GM19239 (cell line): ENCODE data around the gene C1orf198.

ENCODE experiments used
- DNase-seq: peaks from one replicate; pipeline ENCODE4 v3.0.0; 2011; ENCODE audit warnings: low spot score; ENCODE audit not compliant: insufficient read length
- FAIRE-seq: peaks from 2 replicates; lab custom pipeline; 2011; peaks lifted over from hg19 to GRCh38; lab: Jason Lieb, UNC

The C1orf198 gene

DNA sequence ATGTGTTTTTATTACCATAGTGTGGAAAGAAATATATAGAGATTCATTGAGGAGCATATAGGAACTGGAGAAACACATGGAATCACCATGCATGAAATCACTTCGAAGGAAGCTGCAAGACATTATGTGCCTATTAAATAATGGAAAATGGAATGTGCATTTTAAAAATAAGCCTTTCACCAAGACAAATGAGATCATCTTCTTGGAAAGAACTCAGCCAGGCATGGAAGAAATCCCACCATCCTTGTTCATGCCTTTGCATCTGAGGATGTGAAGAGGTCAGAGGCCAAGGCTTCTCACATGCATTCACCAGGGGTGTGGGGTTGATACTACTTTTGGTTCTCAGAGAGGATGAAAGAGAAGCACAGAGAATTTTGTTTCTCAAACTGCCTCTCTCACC lies 50.0 kb downstream of the C1orf198 start:
- DNase-seq (no peak), FAIRE-seq (no peak)

DNA sequence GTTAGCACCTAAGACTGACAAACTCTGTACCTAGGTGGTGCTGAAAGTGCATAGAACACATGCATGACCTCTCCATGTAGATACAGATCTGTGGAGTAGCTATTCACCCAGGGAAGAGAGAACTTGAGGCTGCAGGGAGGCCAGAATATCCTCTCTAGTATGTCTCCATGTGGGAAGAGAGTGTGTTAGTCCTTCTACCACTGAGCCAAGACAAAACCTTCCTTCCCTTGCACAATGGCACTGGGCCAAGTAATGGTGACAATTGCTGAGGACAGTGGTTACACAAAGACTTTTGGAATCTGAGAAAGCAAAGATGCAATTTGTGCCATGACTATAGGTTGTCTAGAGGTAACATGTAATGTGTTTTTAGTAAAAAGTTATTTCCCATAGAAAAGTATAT lies 52.3 kb downstream of the C1orf198 start:
- DNase-seq (no peak), FAIRE-seq (no peak)

DNA sequence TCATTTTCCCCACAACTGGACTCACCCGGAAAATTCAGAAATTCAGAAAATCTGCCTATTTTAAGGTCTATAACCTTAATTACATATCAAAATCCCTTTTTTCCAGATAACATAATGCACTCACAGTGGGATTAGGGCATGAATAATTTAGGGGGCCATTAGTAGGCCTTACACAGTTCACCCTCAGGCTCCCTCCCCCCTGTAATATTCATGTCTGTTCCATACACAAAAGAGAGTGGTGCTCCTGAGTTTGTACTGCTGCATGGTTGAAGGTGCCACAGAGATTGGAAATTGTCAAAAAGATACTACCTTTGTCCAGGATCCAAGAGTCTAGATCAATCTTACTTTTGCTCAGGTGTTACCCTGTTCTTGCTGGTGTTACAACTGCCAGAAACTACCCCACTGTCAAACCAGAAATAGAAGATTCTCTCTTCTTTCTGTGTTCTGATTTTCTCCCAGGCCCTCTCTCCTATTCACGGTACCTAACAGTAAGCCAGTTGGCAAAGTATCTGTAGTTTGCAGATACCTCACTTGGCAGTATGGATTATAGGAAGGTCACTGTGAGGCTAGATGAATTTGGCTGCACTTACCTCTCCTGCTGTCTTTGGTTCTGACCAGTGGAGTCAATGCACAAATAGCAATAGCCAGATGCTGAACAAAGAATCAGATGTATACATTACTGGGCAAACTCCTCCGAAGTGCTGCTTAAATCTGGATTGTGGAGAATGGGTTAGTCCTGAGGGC lies 53.2 kb downstream of the C1orf198 start:
- DNase-seq = no peak
- FAIRE-seq = no peak

DNA sequence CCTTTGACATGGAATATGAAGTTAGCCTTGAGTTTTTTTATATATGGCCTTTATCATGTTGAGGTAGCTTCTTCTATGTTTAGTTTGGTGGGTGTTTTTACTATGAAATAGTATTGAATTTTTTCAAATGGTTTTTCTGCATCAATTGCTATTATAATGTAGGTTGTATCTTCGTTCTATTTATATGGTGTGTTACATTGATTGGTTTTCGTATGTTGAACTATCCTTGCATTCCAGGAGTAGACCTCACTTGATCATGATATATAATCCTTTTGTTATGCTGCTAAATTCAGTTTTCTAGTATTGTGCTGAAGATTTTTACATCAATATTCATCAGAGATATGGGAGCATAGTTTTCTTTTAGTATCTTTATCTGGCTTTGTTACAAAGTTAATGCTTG lies 55.8 kb downstream of the C1orf198 start:
- DNase-seq (no peak), FAIRE-seq (no peak)

DNA sequence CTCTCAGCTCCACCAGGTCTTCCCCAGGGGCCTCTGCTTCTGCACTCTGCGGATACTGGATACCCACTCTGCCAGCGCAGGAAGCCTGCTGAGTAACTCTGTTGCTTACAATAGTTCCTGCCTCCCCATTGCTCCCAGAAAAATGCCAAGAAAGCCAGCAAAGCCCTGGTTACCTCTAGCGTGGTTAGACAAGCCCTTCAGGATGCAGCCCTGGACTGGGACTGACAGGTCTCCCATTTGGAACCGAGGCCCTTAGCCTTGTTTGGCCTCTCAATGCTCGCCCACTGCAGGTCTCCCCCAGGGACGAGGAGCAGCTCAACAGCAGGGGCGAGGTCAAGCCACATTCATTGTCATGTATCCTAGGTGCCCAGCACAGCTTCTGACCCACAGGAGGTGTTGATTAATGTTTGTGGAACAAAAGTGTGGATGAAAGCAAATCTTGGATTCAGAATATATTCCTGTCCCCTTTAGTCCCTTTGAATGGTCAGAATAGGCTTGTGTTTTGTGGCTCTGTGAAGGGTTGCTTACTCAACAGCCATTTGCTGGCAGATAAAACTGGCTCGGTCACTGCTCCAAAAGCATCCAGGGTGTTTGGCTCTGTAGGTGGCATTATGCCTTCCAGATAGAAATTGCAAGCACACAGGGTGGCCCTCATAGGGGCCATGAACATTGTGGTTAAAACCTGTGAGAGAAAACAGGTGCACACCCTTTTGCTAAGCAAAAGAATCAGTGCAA lies 58.9 kb downstream of the C1orf198 start:
- DNase-seq (no peak), FAIRE-seq (no peak)

DNA sequence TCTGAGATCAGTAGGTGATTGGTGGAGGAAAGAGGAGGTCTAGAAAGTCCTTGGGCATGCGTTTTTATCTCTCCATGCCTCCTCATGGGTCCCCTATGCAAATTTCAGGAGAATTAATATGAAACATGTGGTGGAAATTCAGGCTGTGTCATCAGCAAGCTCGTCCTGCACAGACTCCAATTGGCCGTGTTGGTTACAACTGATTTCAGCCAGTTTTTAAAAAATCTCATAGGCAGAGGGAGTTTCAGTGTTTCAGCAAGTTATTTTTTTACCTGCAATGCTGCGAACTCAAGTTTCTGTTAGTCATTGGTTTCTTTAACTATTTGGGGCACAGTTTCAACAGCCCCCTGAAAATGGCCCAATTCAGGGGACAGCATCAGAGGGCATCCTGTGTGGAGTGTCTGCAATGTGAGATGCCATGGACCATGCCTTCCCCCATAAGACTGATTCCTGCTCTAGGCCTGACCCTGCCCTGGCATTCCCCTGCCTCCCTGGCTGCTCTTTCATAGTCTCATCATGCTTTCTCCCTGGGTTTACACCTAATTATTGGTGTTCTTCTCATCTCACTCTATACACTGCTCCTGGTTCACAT lies 59.9 kb downstream of the C1orf198 start:
- FAIRE-seq (no peak), DNase-seq (no peak)

DNA sequence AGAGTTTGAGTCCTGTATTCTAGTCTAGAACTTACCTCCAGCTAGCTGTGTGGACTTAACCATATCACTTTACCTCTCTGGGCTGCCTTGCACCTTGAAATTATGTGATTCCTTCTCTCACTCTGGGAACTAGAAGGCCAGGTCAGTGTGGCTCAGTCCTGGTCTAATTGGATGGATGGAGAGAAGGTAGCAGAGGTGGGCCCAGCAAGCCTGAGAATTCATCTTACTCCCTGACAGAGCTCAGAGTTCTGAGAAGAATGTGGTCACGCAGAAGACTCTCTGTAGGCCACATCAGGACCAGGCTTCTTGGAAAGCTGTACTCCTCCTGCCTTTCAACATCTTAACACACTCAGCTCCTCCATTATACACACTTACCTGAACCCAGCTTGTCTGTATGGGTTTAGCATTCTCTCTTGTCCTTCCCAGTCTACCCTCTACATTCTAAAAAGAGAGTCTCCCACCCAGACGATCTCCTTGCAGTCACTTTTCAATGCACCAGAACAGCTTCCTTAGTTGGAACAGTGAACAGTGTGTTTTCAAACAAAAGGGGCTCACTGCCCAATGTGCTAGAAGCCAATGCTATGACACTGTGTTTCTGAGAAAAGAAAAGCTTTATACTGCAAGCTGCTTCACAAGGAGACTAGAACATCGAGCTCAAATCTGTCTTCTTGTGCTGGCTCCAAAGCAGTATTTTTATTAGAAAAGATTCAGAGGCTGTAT lies 60.6 kb downstream of the C1orf198 start:
- FAIRE-seq (no peak), DNase-seq (no peak)

DNA sequence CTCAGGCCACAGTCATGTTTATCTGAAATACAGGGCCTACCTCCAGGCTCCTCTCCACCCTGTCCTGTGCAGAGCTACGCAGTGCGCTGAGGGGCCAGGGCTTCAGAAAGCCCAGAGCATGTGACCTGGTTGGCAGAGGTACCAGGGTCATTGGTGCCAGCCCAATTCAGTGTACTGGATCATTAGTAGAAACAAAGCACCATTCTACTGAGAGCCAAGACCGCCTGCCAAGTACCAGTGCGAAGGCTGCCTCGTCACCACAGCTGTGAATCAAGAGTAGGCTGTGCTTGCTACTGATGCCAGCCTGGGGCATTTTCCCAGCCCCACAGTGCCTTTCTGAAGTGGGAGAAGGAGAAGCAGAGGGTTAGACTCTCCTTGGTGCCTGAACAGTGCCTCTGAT lies 61.3 kb downstream of the C1orf198 start:
- no peak for DNase-seq
- no peak for FAIRE-seq

DNA sequence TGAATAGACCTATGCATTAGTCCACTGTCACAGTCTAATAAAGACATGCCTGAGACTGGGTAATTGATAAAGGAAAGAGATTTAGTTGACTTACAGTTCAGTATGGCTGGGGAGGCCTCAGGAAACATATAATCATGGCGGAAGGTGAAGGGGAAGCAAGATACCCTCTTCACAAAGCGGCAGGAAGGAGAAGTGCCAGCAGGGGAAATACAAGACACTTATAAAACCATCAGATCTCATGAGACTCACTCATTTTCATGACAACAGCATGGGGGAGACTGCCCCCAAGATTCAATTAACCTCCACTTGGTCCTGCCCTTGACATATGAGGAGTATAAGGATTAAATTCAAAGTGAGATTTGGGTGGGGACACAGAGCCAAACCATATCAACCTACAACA lies 61.8 kb downstream of the C1orf198 start:
- FAIRE-seq (no peak), DNase-seq (no peak)

DNA sequence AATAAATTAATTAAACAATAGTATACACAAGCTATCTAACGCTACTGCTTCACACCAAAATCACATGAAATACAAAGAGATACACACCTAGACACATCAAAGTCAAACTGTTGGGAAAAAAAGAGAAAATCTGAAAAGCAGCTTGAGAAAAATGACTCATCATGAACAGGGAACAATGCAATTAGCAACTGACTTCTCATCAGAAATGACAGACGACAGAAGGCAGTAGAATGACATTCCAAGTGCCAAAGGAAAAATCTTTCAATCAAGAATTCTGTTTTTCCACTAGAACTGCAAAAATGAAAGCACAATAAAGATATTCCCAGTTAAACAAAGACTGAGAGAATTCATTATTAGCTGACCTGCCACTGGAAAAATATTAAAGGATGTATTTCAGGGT lies 63.9 kb downstream of the C1orf198 start:
- no peak for FAIRE-seq
- no peak for DNase-seq

DNA sequence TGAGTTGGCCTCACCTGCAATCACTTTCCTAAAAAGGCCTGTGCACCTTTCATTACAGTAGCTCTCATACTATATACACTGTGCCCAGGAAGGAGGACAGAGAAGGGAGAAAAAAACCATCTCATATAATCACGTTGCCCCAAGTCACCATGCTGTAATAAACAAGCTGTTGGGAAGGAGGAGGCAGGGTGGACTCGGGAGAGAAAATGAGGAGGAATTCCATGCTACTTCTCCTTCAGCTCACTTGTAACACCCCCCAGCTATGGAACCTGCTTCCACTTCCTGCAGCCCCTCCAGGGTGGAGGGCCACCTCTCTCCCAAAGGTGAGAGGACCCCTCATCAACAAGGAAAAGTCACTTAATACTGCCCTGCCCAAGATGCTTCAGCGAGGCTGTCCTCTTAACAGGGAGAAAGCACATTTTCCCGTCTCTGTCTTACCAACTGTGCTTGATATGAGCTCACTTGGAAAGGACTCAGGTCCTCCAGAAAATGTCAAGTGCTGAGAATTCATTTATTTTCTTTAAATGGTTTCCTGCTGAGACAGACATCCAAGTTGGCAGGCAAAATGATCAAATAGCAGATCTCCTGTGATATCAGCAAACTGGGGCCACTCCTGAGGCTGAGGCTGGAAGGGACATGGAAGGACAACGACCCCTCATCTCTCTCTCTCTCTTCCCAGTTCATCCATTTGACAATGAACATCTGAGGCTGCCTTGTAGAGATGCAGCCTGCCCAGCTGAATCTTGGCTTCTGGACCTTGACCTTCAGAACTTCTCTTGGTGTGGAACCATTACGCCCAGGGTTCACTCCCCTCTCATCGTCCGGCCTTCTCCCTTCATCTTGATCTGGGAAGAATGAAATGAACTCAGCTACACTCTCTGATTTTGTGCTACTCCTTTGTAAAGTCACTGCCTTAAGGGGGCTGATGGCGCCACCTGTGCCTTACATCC lies 67.2 kb downstream of the C1orf198 start:
- DNase-seq (no peak), FAIRE-seq (no peak)

DNA sequence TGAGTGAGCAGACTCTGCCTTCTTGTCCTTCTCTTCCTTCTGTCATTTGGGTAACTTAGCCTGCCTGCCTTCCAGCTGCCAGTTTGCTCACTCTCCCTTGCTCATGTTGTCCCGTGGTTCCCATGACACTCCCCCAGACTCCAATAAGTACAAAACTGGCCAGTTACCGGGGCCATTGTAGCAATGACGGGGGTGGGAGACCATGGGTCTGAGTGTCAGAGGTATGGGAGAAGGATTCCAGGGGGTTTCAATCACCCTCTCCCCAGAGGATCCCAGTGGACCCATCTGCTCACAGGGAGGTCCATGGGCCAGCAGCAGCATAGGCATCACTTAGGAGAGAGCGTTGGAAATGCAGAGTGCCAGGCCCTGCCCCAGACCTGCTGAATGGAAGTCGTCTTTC lies 69.8 kb downstream of the C1orf198 start:
- FAIRE-seq = no peak
- DNase-seq = no peak

DNA sequence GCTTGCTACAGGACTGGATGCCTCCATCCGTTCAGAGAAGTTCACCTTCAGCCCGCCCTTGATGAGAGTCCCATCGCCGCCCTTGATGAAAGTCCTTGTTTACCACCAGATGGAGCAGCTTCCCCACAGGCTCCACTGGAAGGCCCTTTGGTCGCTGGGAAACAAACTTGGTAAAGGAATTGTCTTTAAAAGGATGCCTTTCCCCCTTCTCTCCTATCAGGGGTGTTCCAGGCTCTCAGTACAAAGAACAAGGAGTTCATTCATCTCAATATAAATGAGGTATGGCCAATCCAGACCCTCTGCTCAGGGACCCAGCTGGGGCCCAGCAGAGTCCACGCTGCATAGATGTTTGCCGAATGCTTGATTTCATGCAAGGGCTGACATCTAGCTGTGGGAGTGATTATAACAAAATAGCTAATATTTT lies 70.4 kb downstream of the C1orf198 start:
- DNase-seq = no peak
- FAIRE-seq = no peak

DNA sequence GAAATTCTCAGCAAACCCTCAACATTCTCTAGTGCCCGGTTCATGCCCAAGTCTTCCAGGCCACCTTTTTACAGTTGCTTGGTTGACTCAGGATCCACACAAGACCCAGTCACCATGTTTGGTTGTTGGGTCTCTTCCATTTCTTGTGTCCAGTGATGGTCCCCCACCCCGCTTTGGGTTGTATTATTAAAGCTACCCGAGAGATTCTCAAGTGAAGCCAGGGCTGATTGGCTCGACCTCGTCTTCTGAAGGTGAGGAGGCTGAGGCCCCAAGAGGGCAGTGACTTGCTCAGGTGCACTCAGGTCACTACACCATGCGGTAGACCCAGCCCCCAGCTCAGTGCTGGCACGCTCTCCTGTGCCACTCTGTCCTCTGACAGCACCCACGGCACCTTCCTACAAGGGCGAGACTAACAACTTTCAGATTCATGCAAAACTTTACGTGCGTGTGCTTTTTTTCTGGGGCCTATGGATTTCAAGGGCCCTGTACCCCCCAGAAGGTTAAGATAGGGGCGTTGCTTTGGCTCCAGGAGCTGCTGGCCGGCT lies 70.9 kb downstream of the C1orf198 start:
- DNase-seq = no peak
- FAIRE-seq = no peak

DNA sequence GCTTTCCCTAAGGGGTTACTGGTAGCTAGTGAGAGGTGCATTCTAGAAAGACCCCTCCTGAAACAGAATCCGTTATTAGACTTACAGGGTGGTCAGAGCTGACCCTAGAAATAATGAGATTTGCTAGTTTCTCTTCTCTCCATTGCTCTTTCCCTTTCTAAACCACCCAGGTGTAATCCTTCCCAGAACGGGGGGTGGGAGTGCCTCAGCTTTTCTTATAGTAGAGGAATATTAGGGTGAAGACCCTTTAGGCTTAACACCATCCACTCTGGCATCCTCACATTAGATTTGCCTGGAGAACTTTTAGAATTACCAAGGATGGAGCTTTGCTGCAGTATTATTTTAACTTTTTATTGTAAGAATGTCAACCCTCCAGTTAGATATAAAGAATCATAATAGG lies 71.7 kb downstream of the C1orf198 start:
- FAIRE-seq = no peak

DNA sequence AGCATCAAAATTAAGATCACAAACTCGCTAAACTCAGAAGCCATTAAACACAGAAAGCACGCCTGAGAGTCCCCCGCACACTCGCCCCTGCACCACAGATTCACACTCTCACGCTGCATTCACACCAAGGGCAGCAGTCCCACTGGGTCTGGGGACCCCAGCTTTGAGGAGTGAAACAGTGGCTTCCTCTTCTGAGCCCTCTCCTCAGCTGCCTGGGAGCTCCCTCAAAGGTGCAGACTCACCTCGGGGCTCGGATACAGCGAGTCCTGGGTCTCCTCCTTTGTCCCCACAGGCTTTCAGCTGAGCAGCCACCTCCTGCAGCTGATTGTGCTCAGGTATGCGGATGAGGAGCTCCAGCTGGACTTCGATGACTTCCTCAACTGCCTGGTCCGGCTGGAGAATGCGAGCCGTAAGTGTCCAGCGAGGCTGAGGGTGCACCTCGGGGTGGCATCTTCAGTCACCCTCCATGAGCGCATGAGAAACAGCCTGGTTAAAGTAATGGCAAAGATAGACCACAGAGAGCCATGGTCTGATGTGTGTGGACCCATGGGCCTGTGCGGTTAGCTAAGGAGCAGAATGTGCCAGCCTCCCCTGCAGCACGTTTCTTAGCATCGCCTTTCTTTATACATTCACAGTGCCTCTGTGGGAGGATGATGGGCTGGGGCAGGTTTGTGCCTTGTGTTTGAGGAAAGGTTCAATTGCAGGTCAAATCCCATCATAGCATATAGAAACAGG lies 73.3 kb downstream of the C1orf198 start:
- DNase-seq (no peak), FAIRE-seq (no peak)

More for the DNA sequence above, 71.7 kb downstream of the C1orf198 start:
- DNase-seq = no peak

DNA sequence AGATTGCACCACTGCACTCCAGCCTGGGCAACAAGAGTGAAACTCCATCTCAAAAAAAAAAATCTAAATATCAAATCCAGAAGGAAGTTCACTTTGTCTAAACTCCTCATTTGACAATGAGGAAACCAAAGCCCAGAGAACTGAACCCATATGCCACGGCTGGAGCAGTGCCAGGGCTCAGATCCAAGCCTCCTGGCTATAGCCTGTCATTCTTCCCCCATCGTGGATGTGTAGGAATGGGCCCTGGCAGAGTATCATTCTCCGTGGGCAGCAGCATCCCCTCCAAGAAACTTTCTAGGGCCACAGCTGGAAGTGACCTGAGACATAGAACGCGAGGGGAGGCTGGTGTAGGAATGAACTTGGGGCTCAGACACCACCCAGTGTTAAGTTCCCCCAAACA lies 73.9 kb downstream of the C1orf198 start:
- DNase-seq = no peak

DNA sequence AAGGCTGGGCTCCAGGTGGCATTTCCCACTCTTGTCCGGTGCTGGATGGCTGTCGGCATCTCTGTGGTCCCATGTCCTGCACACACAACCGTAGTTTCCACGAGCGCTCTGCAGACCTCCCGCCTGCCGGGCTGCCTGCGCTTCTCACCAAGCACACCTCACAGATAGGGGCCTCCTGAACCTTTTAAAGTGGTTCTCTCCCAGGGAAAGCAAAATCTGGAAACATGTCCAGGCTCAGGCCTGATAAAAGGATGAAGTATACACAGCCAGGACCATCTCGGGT lies 74.9 kb downstream of the C1orf198 start:
- DNase-seq (no peak), FAIRE-seq (no peak)

More for the DNA sequence above, 73.9 kb downstream of the C1orf198 start:
- no peak for FAIRE-seq
